Mammary epithelial cell (primary cell): Measurements from ENCODE around the gene SLC25A24.
"Not testable (repeated sequence)": the region's sequence is repeated elsewhere in the genome, so short reads cannot be mapped to it uniquely, and the experiment has no call there.

Experiments
- CTCF ChIP-seq, 2 donors: IDR thresholded peaks in 1 of 2; conservative IDR thresholded peaks in 1 of 2; 2 replicates each; pipeline ENCODE4 v1.5.1; 2011 to 2012; ENCODE audit warnings: inconsistent platforms in 2 of 2, low read length in 2 of 2, mild to moderate bottlenecking in 2 of 2, control low read depth in 1 of 2, low read depth in 1 of 2; ENCODE audit not compliant: insufficient read depth in 1 of 2; ENCODE audit errors: extremely low read depth in 1 of 2
- EZH2 ChIP-seq: IDR thresholded peaks from 2 replicates; pipeline ENCODE4 v1.6.1; 2012; ENCODE audit warnings: low read length, inconsistent platforms, borderline replicate concordance

- not testable (repeated sequence) for TF ChIP-seq CTCF (conservative IDR thresholded peaks at IDR 0.05 in 1 of 2, IDR thresholded peaks at IDR 0.05 in 1 of 2; ENCODE audit: extremely low read depth in 1 of 2, insufficient read depth in 1 of 2, low read depth in 1 of 2, low read length in 2 of 2); EZH2
Observed at GRCh38 chr1:108227772-108228171, 27.6 kb upstream of the SLC25A24 start.
